Right atrium auricular region (tissue), 2 donors: ENCODE measurements around the gene SAXO1. TPM values are rescaled to one million over a fixed set of nuclear protein-coding genes. Genes with fewer than 3 reads are reported as not detected.

Experiments
- DNase-seq: peaks from one replicate; pipeline ENCODE4 v3.0.0-alpha.2; 2019; ENCODE audit warnings: low spot score
- H3K27ac ChIP-seq, 2 donors: fragments of 200-600 bp; sonication (generic); 1 replicate in 1 of 2; 2 replicates in 1 of 2; pipeline ENCODE4 v1.5.1; 2016 to 2019
- H3K27me3 ChIP-seq, 2 donors: fragments of 200-600 bp; sonication (generic); one replicate each; pipeline versions ENCODE4 v1.5.1 to v1.6.0; 2017 to 2019
- H3K36me3 ChIP-seq: fragments of 200-600 bp; sonication (generic); one replicate; pipeline ENCODE4 v1.5.1; 2016
- H3K4me1 ChIP-seq, 2 donors: fragments of 200-600 bp; sonication (generic); one replicate each; pipeline versions ENCODE4 v1.5.1 to v1.6.0; 2017 to 2019
- H3K4me3 ChIP-seq, 2 donors: fragments of 200-600 bp; sonication (generic); 1 replicate in 1 of 2; 2 replicates in 1 of 2; pipeline ENCODE4 v1.5.1; 2017 to 2019; ENCODE audit warnings: mild to moderate bottlenecking in 1 of 2, moderate library complexity in 1 of 2
- H3K9me3 ChIP-seq, 2 donors: fragments of 200-600 bp; sonication (generic); one replicate each; pipeline ENCODE4 v1.5.1; 2019
- total RNA-seq, 2 donors: library from RNA; depleted of rRNA; stranded (reverse); fragments of >200 nt; gene quantifications; one replicate each; pipeline ENCODE4 v1.1.0, GENCODE V29; 2016
- TF ChIP-seq, protein P1 (sequence below), 2 donors: fragments of 200-600 bp; sonication (generic); IDR thresholded peaks; one replicate each; pipeline ENCODE4 v1.5.1; 2019; ENCODE audit warnings: antibody characterized with exemption in 2 of 2

SAXO1 gene
- total RNA-seq, 2 donors from 2014 or later: not detected

- Histone ChIP-seq H3K36me3 (no peaks in the 10 kb centered on the region), H3K27ac (peak overlapping the region in 1 of 2 donors; percentile 35), H3K9me3 (no peaks in the 10 kb centered on the region), H3K27me3 (no peaks in the 10 kb centered on the region), H3K4me1 (no peaks in the 10 kb centered on the region), H3K4me3 (no peak overlapping the region)
- TF ChIP-seq, protein P1, sequence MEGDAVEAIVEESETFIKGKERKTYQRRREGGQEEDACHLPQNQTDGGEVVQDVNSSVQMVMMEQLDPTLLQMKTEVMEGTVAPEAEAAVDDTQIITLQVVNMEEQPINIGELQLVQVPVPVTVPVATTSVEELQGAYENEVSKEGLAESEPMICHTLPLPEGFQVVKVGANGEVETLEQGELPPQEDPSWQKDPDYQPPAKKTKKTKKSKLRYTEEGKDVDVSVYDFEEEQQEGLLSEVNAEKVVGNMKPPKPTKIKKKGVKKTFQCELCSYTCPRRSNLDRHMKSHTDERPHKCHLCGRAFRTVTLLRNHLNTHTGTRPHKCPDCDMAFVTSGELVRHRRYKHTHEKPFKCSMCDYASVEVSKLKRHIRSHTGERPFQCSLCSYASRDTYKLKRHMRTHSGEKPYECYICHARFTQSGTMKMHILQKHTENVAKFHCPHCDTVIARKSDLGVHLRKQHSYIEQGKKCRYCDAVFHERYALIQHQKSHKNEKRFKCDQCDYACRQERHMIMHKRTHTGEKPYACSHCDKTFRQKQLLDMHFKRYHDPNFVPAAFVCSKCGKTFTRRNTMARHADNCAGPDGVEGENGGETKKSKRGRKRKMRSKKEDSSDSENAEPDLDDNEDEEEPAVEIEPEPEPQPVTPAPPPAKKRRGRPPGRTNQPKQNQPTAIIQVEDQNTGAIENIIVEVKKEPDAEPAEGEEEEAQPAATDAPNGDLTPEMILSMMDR (IDR thresholded peaks at IDR 0.05): no peak
- no peak for DNase-seq
These were observed 52.8 kb downstream of the SAXO1 start for GRCh38 chr9:18980189-18980588.

- no peak for DNase-seq
- Histone ChIP-seq H3K4me3 (no peak overlapping the region), H3K4me1 (no peaks in the 10 kb centered on the region), H3K9me3 (no peaks in the 10 kb centered on the region), H3K27me3 (no peaks in the 10 kb centered on the region), H3K27ac (peak overlapping the region in 1 of 2 donors; percentile 35), H3K36me3 (no peaks in the 10 kb centered on the region)
- TF ChIP-seq, protein P1 (IDR thresholded peaks at IDR 0.05): no peak
These were observed 53.6 kb downstream of the SAXO1 start for GRCh38 chr9:18979367-18979766.

DNA sequence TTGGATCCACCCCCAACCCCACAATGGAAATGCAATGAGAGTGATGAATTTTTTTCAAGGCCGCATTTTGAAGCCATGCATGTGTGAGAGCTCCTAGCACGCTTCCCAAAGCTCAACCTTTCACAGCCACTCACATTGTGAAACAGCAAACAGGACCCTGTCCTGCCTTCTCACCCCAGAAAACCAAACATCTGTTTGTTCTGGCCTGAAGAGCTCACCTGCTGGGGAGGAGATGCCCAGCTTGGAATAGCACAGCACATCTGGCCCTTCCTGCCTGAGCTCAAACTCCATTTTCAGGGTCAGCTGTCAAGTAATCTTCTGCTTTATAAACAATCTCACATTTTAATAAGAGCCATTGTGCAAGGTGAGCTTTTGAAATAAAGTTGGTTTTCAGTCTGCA lies 54.8 kb downstream of the SAXO1 start:
- TF ChIP-seq, protein P1 (IDR thresholded peaks at IDR 0.05): no peak
- Histone ChIP-seq H3K27me3 (no peaks in the 10 kb centered on the region), H3K36me3 (no peaks in the 10 kb centered on the region), H3K4me3 (no peak overlapping the region), H3K27ac (no peak overlapping the region), H3K9me3 (no peaks in the 10 kb centered on the region), H3K4me1 (no peaks in the 10 kb centered on the region)
- DNase-seq: no peak

GRCh38 chr9:18976709-18977531 lies 56.1 kb downstream of the SAXO1 start:
- Histone ChIP-seq H3K4me1 (no peaks in the 10 kb centered on the region), H3K36me3 (no peaks in the 10 kb centered on the region), H3K27me3 (no peaks in the 10 kb centered on the region), H3K4me3 (peak overlapping the region in 1 of 2 donors; percentile 1), H3K9me3 (no peaks in the 10 kb centered on the region), H3K27ac (no peak overlapping the region)
- TF ChIP-seq, protein P1 (IDR thresholded peaks at IDR 0.05): no peak
- no peak for DNase-seq

DNA sequence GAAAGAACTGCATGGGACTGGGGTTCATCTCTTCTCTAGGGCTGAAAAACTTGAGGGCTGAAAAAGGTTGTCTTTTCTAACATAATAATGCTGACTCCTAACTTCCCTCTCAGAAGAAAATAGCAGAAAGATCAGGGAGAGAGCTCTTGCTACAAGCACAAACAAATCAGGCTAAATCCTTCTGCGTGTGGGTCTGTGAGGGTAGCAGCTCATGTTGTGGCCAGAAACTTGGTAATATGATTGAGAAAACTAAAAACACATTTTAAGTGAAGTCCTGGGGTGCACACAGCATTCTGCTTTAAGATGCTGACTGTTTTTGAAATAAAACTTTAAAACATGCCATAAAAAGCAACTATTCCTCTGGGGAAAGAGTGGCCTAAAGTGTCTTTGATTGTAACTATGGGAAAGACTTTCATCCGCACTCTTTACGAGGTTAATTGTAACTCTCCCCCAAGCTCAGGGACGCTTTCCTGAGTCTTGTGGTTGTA lies 56.7 kb downstream of the SAXO1 start:
- Histone ChIP-seq H3K4me3 (peak overlapping the region in 1 of 2 donors; percentile 1), H3K36me3 (no peaks in the 10 kb centered on the region), H3K9me3 (no peaks in the 10 kb centered on the region), H3K27ac (no peak overlapping the region), H3K27me3 (no peaks in the 10 kb centered on the region), H3K4me1 (no peaks in the 10 kb centered on the region)
- no peak for DNase-seq
- TF ChIP-seq, protein P1 (IDR thresholded peaks at IDR 0.05): no peak
